Activated naive CD4-positive, alpha-beta T cell treated with anti-CD3 and anti-CD28 coated beads, Interleukin-2, amount 50 U/mL, for 24 hours (primary cell): Measurements from ENCODE around the gene NCK2.

Experiments used
- H3K27ac Mint-ChIP-seq: one replicate; pipeline ENCODE4 v1.8.0; 2021; ENCODE audit warnings: mild to moderate bottlenecking, mixed read lengths
- H3K27me3 Mint-ChIP-seq: one replicate; pipeline ENCODE4 v1.8.0; 2021; ENCODE audit warnings: mixed read lengths
- H3K36me3 Mint-ChIP-seq: one replicate; pipeline ENCODE4 v1.8.0; 2021; ENCODE audit warnings: mixed read lengths
- H3K4me1 Mint-ChIP-seq: one replicate; pipeline ENCODE4 v1.8.0; 2021; ENCODE audit warnings: mixed read lengths
- H3K4me3 Mint-ChIP-seq: one replicate; pipeline ENCODE4 v1.8.0; 2021; ENCODE audit warnings: mild to moderate bottlenecking, mixed read lengths
- H3K9me3 Mint-ChIP-seq: one replicate; pipeline ENCODE4 v1.8.0; 2021; ENCODE audit warnings: mixed read lengths

The NCK2 gene

GRCh38 chr2:105933906-105934305 lies 189.2 kb downstream of the NCK2 start:
- Mint-ChIP-seq H3K4me3 (no peak overlapping the region), H3K27me3 (no peaks in the 10 kb centered on the region), H3K36me3 (no peaks in the 10 kb centered on the region), H3K4me1 (peaks cover 36% of the 10 kb centered on the region), H3K9me3 (no peaks in the 10 kb centered on the region), H3K27ac (peak overlapping the region; percentile 8)

GRCh38 chr2:105934467-105934866 lies 189.8 kb downstream of the NCK2 start:
- Mint-ChIP-seq H3K27ac (peak overlapping the region; percentile 38), H3K36me3 (peaks cover 2% of the 10 kb centered on the region), H3K4me3 (no peak overlapping the region), H3K9me3 (no peaks in the 10 kb centered on the region), H3K27me3 (no peaks in the 10 kb centered on the region), H3K4me1 (peaks cover 30% of the 10 kb centered on the region)

GRCh38 chr2:105935063-105935462 lies 190.4 kb downstream of the NCK2 start:
- Mint-ChIP-seq H3K4me1 (peaks cover 24% of the 10 kb centered on the region), H3K27me3 (no peaks in the 10 kb centered on the region), H3K27ac (no peak overlapping the region), H3K9me3 (no peaks in the 10 kb centered on the region), H3K4me3 (no peak overlapping the region), H3K36me3 (peaks cover 4% of the 10 kb centered on the region)

- Mint-ChIP-seq H3K4me1 (peaks cover 6% of the 10 kb centered on the region), H3K36me3 (peaks cover 4% of the 10 kb centered on the region)
These were observed 192.2 kb downstream of the NCK2 start for GRCh38 chr2:105936954-105937353.

GRCh38 chr2:105937498-105938097 lies 192.9 kb downstream of the NCK2 start:
- Mint-ChIP-seq H3K4me1 (peaks cover 4% of the 10 kb centered on the region), H3K4me3 (no peak overlapping the region), H3K9me3 (no peaks in the 10 kb centered on the region), H3K36me3 (peaks cover 4% of the 10 kb centered on the region), H3K27me3 (no peaks in the 10 kb centered on the region), H3K27ac (no peak overlapping the region)

More at GRCh38 chr2:105936954-105937353, 192.2 kb downstream of the NCK2 start:
- Mint-ChIP-seq H3K27me3 (no peaks in the 10 kb centered on the region), H3K4me3 (no peak overlapping the region), H3K27ac (no peak overlapping the region), H3K9me3 (no peaks in the 10 kb centered on the region)
